Activated CD8-positive, alpha-beta T cell treated with anti-CD3 and anti-CD28 coated beads, Interleukin-2, amount 10 ng/mL, durations not matched to agents 7 days and 5 days (primary cell): ENCODE measurements around the gene SPI1. TPM values are rescaled to one million over a fixed set of nuclear protein-coding genes. Genes with fewer than 3 reads are reported as not detected.

ENCODE experiments used
- ATAC-seq: fragments of 150-1000 bp; cut with Tn5 transposase; one replicate; pipeline ENCODE4 v1.10.0; 2021; ENCODE audit warnings: moderate library complexity
- CTCF ChIA-PET: fragments of 350-600 bp; sonication (Branson Sonifier 250); formaldehyde crosslinking; loops from one replicate; lab custom pipeline; 2021; ENCODE audit warnings: antibody characterized with exemption; lab: Charles Lee
- POLR2A ChIA-PET: fragments of 350-600 bp; sonication (Branson Sonifier 250); formaldehyde crosslinking; loops from one replicate; lab custom pipeline; 2021; ENCODE audit warnings: antibody characterized with exemption; lab: Charles Lee
- DNase-seq: peaks from one replicate; pipeline ENCODE4 v3.0.0-alpha.2; 2020
- H3K27ac Mint-ChIP-seq: one replicate; pipeline ENCODE4 v1.8.0; 2021; ENCODE audit warnings: mild to moderate bottlenecking, mixed read lengths
- H3K27me3 Mint-ChIP-seq: one replicate; pipeline ENCODE4 v1.8.0; 2021; ENCODE audit warnings: low read depth, mixed read lengths
- H3K36me3 Mint-ChIP-seq: one replicate; pipeline ENCODE4 v1.8.0; 2021; ENCODE audit warnings: low read depth, mixed read lengths
- H3K4me1 Mint-ChIP-seq: one replicate; pipeline ENCODE4 v1.8.0; 2021; ENCODE audit warnings: low read depth, mixed read lengths
- H3K4me3 Mint-ChIP-seq: one replicate; pipeline ENCODE4 v1.8.0; 2021; ENCODE audit warnings: mild to moderate bottlenecking, mixed read lengths
- H3K9me3 Mint-ChIP-seq: one replicate; pipeline ENCODE4 v1.8.0; 2022; ENCODE audit warnings: mixed read lengths; ENCODE audit not compliant: insufficient read depth
- total RNA-seq, 2 experiments: library from RNA; stranded (reverse); gene quantifications; one replicate each; pipeline ENCODE4 v1.2.3, GENCODE V29; 2021

The SPI1 gene
- total RNA-seq, 2 experiments from 2014 or later: not detected

- POLR2A ChIA-PET: no interaction called here
Observed at GRCh38 chr11:47333886-47334443, 44.4 kb downstream of the SPI1 start.

GRCh38 chr11:47333526-47333845 is 44.9 kb downstream of the SPI1 start:
- H3K4me1 Mint-ChIP-seq: no peaks in the 10 kb centered on the region

More at GRCh38 chr11:47333886-47334443, 44.4 kb downstream of the SPI1 start:
- DNase-seq (no peak), ATAC-seq (no peak)
- CTCF ChIA-PET: interaction anchor here (1.2 kb wide), 1 partner anchor 40 kb away, joined by 4 read pairs; no protein-coding TSS in a partner anchor
- no peak overlapping the region for H3K27ac Mint-ChIP-seq
- peaks cover 9% of the 10 kb centered on the region for H3K36me3 Mint-ChIP-seq
- H3K4me3 Mint-ChIP-seq: no peak overlapping the region
- no peaks in the 10 kb centered on the region for H3K9me3 Mint-ChIP-seq
- no peaks in the 10 kb centered on the region for H3K4me1 Mint-ChIP-seq
- no peaks in the 10 kb centered on the region for H3K27me3 Mint-ChIP-seq

GRCh38 chr11:47332791-47333525 is 45.4 kb downstream of the SPI1 start:
- ChIA-PET CTCF (no interaction called here), POLR2A (no interaction called here)
- H3K36me3 Mint-ChIP-seq: peaks cover 14% of the 10 kb centered on the region
- no peaks in the 10 kb centered on the region for H3K27me3 Mint-ChIP-seq
- no peaks in the 10 kb centered on the region for H3K9me3 Mint-ChIP-seq
- no peak overlapping the region for H3K27ac Mint-ChIP-seq
- H3K4me3 Mint-ChIP-seq: no peak overlapping the region
- no peaks in the 10 kb centered on the region for H3K4me1 Mint-ChIP-seq
- no peak for DNase-seq
- no peak for ATAC-seq

More at GRCh38 chr11:47333526-47333845, 44.9 kb downstream of the SPI1 start:
- H3K27me3 Mint-ChIP-seq: no peaks in the 10 kb centered on the region
- no peak overlapping the region for H3K4me3 Mint-ChIP-seq
- ChIA-PET CTCF (interaction anchor here (1.2 kb wide), 1 partner anchor 41 kb away, joined by 4 read pairs; no protein-coding TSS in a partner anchor), POLR2A (no interaction called here)
- H3K27ac Mint-ChIP-seq: no peak overlapping the region
- H3K9me3 Mint-ChIP-seq: no peaks in the 10 kb centered on the region
- DNase-seq: no peak
- H3K36me3 Mint-ChIP-seq: peaks cover 13% of the 10 kb centered on the region
- no peak for ATAC-seq

GRCh38 chr11:47332303-47332711 is 46.0 kb downstream of the SPI1 start:
- no peak for DNase-seq
- no peaks in the 10 kb centered on the region for H3K27me3 Mint-ChIP-seq
- ChIA-PET CTCF (no interaction called here), POLR2A (no interaction called here)
- no peaks in the 10 kb centered on the region for H3K9me3 Mint-ChIP-seq
- no peak for ATAC-seq
- peaks cover 16% of the 10 kb centered on the region for H3K36me3 Mint-ChIP-seq
- no peaks in the 10 kb centered on the region for H3K4me1 Mint-ChIP-seq
- H3K4me3 Mint-ChIP-seq: no peak overlapping the region
- H3K27ac Mint-ChIP-seq: peak overlapping the region; percentile 24

GRCh38 chr11:47331454-47332302 is 46.7 kb downstream of the SPI1 start:
- Mint-ChIP-seq H3K4me1 (no peaks in the 10 kb centered on the region), H3K27ac (peak overlapping the region; percentile 24), H3K4me3 (no peak overlapping the region), H3K27me3 (no peaks in the 10 kb centered on the region), H3K9me3 (no peaks in the 10 kb centered on the region), H3K36me3 (peaks cover 19% of the 10 kb centered on the region)
- CTCF ChIA-PET: no interaction called here
- POLR2A ChIA-PET: no interaction called here
- no peak for ATAC-seq
- no peak for DNase-seq

GRCh38 chr11:47329987-47330931 is 48.1 kb downstream of the SPI1 start:
- no peaks in the 10 kb centered on the region for H3K4me1 Mint-ChIP-seq
- peaks cover 28% of the 10 kb centered on the region for H3K36me3 Mint-ChIP-seq
- ATAC-seq: no peak
- H3K4me3 Mint-ChIP-seq: no peak overlapping the region
- no peak for DNase-seq
- CTCF ChIA-PET: no interaction called here
- H3K27ac Mint-ChIP-seq: no peak overlapping the region
- POLR2A ChIA-PET: no interaction called here
- no peaks in the 10 kb centered on the region for H3K27me3 Mint-ChIP-seq
- no peaks in the 10 kb centered on the region for H3K9me3 Mint-ChIP-seq

GRCh38 chr11:47329431-47329986 is 48.8 kb downstream of the SPI1 start:
- Mint-ChIP-seq H3K4me3 (no peak overlapping the region), H3K9me3 (no peaks in the 10 kb centered on the region), H3K36me3 (peaks cover 33% of the 10 kb centered on the region), H3K27me3 (no peaks in the 10 kb centered on the region), H3K27ac (no peak overlapping the region), H3K4me1 (no peaks in the 10 kb centered on the region)
- DNase-seq (no peak), ATAC-seq (no peak)
- POLR2A ChIA-PET: no interaction called here
- CTCF ChIA-PET: no interaction called here

GRCh38 chr11:47328449-47329390 is 49.6 kb downstream of the SPI1 start:
- no peaks in the 10 kb centered on the region for H3K9me3 Mint-ChIP-seq
- no peaks in the 10 kb centered on the region for H3K27me3 Mint-ChIP-seq
- ChIA-PET POLR2A (no interaction called here), CTCF (interaction anchor here (1.5 kb wide), 1 partner anchor 45 kb away, joined by 4 read pairs; no protein-coding TSS in a partner anchor)
- H3K36me3 Mint-ChIP-seq: peaks cover 33% of the 10 kb centered on the region
- no peak overlapping the region for H3K27ac Mint-ChIP-seq
- no peaks in the 10 kb centered on the region for H3K4me1 Mint-ChIP-seq
- H3K4me3 Mint-ChIP-seq: no peak overlapping the region
- ATAC-seq (no peak), DNase-seq (no peak)

- POLR2A ChIA-PET: no interaction called here
- no peak for ATAC-seq
- Mint-ChIP-seq H3K4me1 (no peaks in the 10 kb centered on the region), H3K36me3 (peaks cover 37% of the 10 kb centered on the region), H3K27ac (no peak overlapping the region), H3K4me3 (no peak overlapping the region), H3K9me3 (no peaks in the 10 kb centered on the region), H3K27me3 (no peaks in the 10 kb centered on the region)
- DNase-seq: no peak
- CTCF ChIA-PET: interaction anchor here (1.5 kb wide), 1 partner anchor 46 kb away, joined by 4 read pairs; no protein-coding TSS in a partner anchor
Observed at GRCh38 chr11:47327949-47328348, 50.4 kb downstream of the SPI1 start.

- Mint-ChIP-seq H3K36me3 (peaks cover 41% of the 10 kb centered on the region), H3K4me3 (no peak overlapping the region), H3K27ac (no peak overlapping the region), H3K9me3 (no peaks in the 10 kb centered on the region), H3K4me1 (no peaks in the 10 kb centered on the region), H3K27me3 (no peaks in the 10 kb centered on the region)
- ATAC-seq (no peak), DNase-seq (no peak)
- CTCF ChIA-PET: no interaction called here
- POLR2A ChIA-PET: no interaction called here
Observed at GRCh38 chr11:47327025-47327424, 51.3 kb downstream of the SPI1 start.
